WTC11 (cell line): ENCODE measurements around the gene SMNDC1. TPM values are rescaled to one million over a fixed set of nuclear protein-coding genes. Genes with fewer than 3 reads are reported as not detected.

Experiments used
- ATAC-seq: fragments of 200-7000 bp; cut with Tn5 transposase; 2 replicates; pipeline ENCODE4 v1.10.0; 2021; ENCODE audit warnings: mild to moderate bottlenecking, moderate library complexity
- CTCF ChIA-PET: fragments of 300-600 bp; sonication (Branson Sonifier 250); formaldehyde crosslinking; loops from one replicate; lab custom pipeline; 2021; ENCODE audit warnings: antibody characterized with exemption; lab: Charles Lee
- POLR2A ChIA-PET: fragments of 350-600 bp; sonication (Branson Sonifier 250); formaldehyde crosslinking; loops from one replicate; lab custom pipeline; 2021; ENCODE audit warnings: antibody characterized with exemption; lab: Charles Lee
- DNase-seq: peaks from one replicate; pipeline ENCODE4 v3.0.0; 2021; ENCODE audit warnings: low spot score
- H3K27ac Mint-ChIP-seq: 2 replicates; pipeline ENCODE4 v1.8.0; 2021; ENCODE audit warnings: mixed read lengths
- H3K27me3 Mint-ChIP-seq: 2 replicates; pipeline ENCODE4 v1.8.0; 2021; ENCODE audit warnings: low read depth, mild to moderate bottlenecking, moderate library complexity, mixed read lengths
- H3K36me3 Mint-ChIP-seq: 2 replicates; pipeline ENCODE4 v1.8.0; 2021; ENCODE audit warnings: mixed read lengths
- H3K4me1 Mint-ChIP-seq: 2 replicates; pipeline ENCODE4 v1.8.0; 2022; ENCODE audit warnings: mixed read lengths
- H3K4me3 Mint-ChIP-seq: 2 replicates; pipeline ENCODE4 v1.8.0; 2021; ENCODE audit warnings: mild to moderate bottlenecking, moderate library complexity, mixed read lengths
- H3K9me3 Mint-ChIP-seq: 2 replicates; pipeline ENCODE4 v1.8.0; 2021; ENCODE audit warnings: mixed read lengths
- ATF1 ChIP-seq: sonication (generic); formaldehyde crosslinking; IDR thresholded peaks from 2 replicates; pipeline ENCODE4 v1.8.1; 2023; ENCODE audit warnings: mild to moderate bottlenecking, moderate library complexity, missing genetic modification reagents
- CBFB ChIP-seq: sonication (generic); formaldehyde crosslinking; IDR thresholded peaks from 2 replicates; pipeline ENCODE4 v1.8.1; 2022; ENCODE audit warnings: mild to moderate bottlenecking, low read depth, missing genetic modification reagents
- CREB1 ChIP-seq: sonication (generic); formaldehyde crosslinking; IDR thresholded peaks from 2 replicates; pipeline ENCODE4 v1.8.0; 2023; ENCODE audit warnings: mild to moderate bottlenecking, missing genetic modification reagents
- ESRRA ChIP-seq: sonication (generic); formaldehyde crosslinking; IDR thresholded peaks from 2 replicates; pipeline ENCODE4 v1.8.1; 2022; ENCODE audit warnings: mild to moderate bottlenecking, missing genetic modification reagents, borderline replicate concordance
- FOXK1 ChIP-seq: sonication (generic); formaldehyde crosslinking; IDR thresholded peaks from 2 replicates; pipeline ENCODE4 v1.8.0; 2022; ENCODE audit warnings: mild to moderate bottlenecking, moderate library complexity, missing genetic modification reagents
- GRHL2 ChIP-seq: fragments of 250-450 bp; sonication (Bioruptor Pico); IDR thresholded peaks from 2 replicates; pipeline ENCODE4 v1.8.0; 2022; ENCODE audit warnings: mild to moderate bottlenecking, moderate library complexity; ENCODE audit not compliant: insufficient replicate concordance, severe bottlenecking
- HMGA2 ChIP-seq: fragments of 250-450 bp; sonication (Bioruptor Pico); IDR thresholded peaks from 2 replicates; pipeline ENCODE4 v1.4.0; 2021; ENCODE audit warnings: mild to moderate bottlenecking, moderate library complexity
- MXD4 ChIP-seq: fragments of 250-450 bp; sonication (Bioruptor Pico); IDR thresholded peaks from 2 replicates; pipeline ENCODE4 v1.8.0; 2021; ENCODE audit warnings: mild to moderate bottlenecking, moderate library complexity, borderline replicate concordance
- NFE2L1 ChIP-seq: sonication (generic); formaldehyde crosslinking; IDR thresholded peaks from 2 replicates; pipeline ENCODE4 v1.8.1; 2023; ENCODE audit warnings: missing genetic modification reagents
- RORB ChIP-seq: fragments of 250-450 bp; sonication (Bioruptor Pico); IDR thresholded peaks from 2 replicates; pipeline ENCODE4 v1.9.0; 2021; ENCODE audit warnings: mild to moderate bottlenecking
- ZNF219 ChIP-seq: sonication (generic); formaldehyde crosslinking; IDR thresholded peaks from 2 replicates; pipeline ENCODE4 v1.8.0; 2023; ENCODE audit warnings: missing genetic modification reagents, mild to moderate bottlenecking, borderline replicate concordance
- ZNF263 ChIP-seq: sonication (generic); formaldehyde crosslinking; IDR thresholded peaks from 2 replicates; pipeline ENCODE4 v1.8.1; 2022; ENCODE audit warnings: low read depth, mild to moderate bottlenecking, moderate library complexity, missing genetic modification reagents
- total RNA-seq: library from RNA; stranded (reverse); gene quantifications from 3 replicates; pipeline ENCODE4 v1.2.3, GENCODE V29; 2021
- TF ChIP-seq, protein P1 (sequence below): sonication (generic); formaldehyde crosslinking; IDR thresholded peaks from 2 replicates; pipeline ENCODE4 v1.8.1; 2022; ENCODE audit warnings: low read depth, missing genetic modification reagents, borderline replicate concordance
- TF ChIP-seq, protein P2 (sequence below): sonication (generic); formaldehyde crosslinking; IDR thresholded peaks from 2 replicates; pipeline ENCODE4 v1.8.0; 2022; ENCODE audit warnings: mild to moderate bottlenecking, missing genetic modification reagents
- TF ChIP-seq, protein P3 (sequence below): sonication (generic); formaldehyde crosslinking; IDR thresholded peaks from 2 replicates; pipeline ENCODE4 v1.8.1; 2023; ENCODE audit warnings: mild to moderate bottlenecking, moderate library complexity, missing genetic modification reagents
- TF ChIP-seq, protein P4 (sequence below): fragments of 200-600 bp; IDR thresholded peaks from 2 replicates; pipeline ENCODE4 v1.8.0; 2022; ENCODE audit warnings: antibody characterized with exemption
- TF ChIP-seq, protein P5 (sequence below): sonication (generic); formaldehyde crosslinking; IDR thresholded peaks from 2 replicates; pipeline ENCODE4 v1.8.1; 2023; ENCODE audit warnings: mild to moderate bottlenecking, missing genetic modification reagents
- TF ChIP-seq, protein P6 (sequence below): sonication (generic); formaldehyde crosslinking; IDR thresholded peaks from 2 replicates; pipeline ENCODE4 v1.8.0; 2023; ENCODE audit warnings: missing genetic modification reagents
- TF ChIP-seq, protein P7 (sequence below): sonication (generic); formaldehyde crosslinking; IDR thresholded peaks from 2 replicates; pipeline ENCODE4 v1.8.1; 2022; ENCODE audit warnings: mild to moderate bottlenecking, moderate library complexity, missing genetic modification reagents
- TF ChIP-seq, protein P8 (sequence below): fragments of 250-450 bp; sonication (Bioruptor Pico); IDR thresholded peaks from 2 replicates; pipeline ENCODE4 v1.9.0; 2021; ENCODE audit warnings: moderate library complexity, mild to moderate bottlenecking, inconsistent platforms, borderline replicate concordance
- TF ChIP-seq, protein P9 (sequence below): sonication (generic); formaldehyde crosslinking; conservative IDR thresholded peaks from 2 replicates; pipeline ENCODE4 v1.8.1; 2022; ENCODE audit warnings: mild to moderate bottlenecking, missing genetic modification reagents

SMNDC1 gene
- total RNA-seq, 1 experiment from 2014 or later = 55.9 TPM

DNA sequence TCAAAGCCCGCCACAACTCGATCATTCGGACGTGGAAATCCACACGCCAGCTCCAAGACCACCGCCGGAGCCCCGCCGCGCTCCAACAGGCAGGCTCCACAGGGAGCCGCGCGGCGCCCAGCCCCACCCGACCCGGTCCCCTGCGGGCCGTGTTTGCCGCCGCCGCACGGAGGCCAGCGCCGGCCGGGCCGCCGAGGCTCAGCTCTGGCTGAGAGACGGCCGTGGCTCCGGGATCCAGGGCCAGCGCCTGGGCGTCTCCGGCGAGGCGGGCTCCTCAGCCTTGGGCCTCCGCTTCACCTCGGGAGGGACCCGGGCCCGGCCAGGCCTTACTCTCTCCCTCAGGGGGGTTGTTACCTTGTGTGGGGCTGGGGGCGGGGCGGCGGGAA lies 333 bp downstream of the SMNDC1 start (continued):
- TF ChIP-seq, protein P1, sequence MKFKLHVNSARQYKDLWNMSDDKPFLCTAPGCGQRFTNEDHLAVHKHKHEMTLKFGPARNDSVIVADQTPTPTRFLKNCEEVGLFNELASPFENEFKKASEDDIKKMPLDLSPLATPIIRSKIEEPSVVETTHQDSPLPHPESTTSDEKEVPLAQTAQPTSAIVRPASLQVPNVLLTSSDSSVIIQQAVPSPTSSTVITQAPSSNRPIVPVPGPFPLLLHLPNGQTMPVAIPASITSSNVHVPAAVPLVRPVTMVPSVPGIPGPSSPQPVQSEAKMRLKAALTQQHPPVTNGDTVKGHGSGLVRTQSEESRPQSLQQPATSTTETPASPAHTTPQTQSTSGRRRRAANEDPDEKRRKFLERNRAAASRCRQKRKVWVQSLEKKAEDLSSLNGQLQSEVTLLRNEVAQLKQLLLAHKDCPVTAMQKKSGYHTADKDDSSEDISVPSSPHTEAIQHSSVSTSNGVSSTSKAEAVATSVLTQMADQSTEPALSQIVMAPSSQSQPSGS (CRISPR knock-in tag) = no peak
- TF ChIP-seq, protein P2, sequence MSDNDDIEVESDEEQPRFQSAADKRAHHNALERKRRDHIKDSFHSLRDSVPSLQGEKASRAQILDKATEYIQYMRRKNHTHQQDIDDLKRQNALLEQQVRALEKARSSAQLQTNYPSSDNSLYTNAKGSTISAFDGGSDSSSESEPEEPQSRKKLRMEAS = 0 out of 2 replicates have a peak, but pooled peaks have one; percentile 6
- TF ChIP-seq, all 79 proteins: peak for 3

DNA sequence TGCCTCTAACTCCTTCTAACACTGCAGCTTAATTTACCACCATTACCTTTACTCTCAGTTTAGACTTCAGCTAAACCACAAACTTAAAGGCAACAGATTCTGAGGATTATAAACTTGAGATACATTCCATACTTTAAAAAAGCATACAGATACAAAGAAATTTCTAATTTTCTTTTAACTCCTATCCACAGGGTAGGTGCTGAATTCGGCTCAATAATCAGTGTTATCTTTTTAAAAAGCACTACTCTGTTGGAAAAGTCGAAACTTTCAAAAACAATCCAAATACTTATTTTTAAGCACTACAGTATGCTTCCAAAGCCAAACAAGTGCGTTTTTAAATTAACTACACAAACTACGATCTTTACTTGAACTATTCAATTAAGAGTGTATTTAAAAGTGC lies 1.0 kb downstream of the SMNDC1 start:
- ChIA-PET CTCF (interaction anchor here (2.9 kb wide), 1 partner anchor 243 kb away, joined by 18 read pairs; no protein-coding TSS in a partner anchor), POLR2A (interaction anchor here (0.6 to 1.9 kb wide), 2 partner anchors 29 to 297 kb away, joined by 4 to 8 read pairs; no protein-coding TSS in a partner anchor)
- DNase-seq (no peak), ATAC-seq (no peak)
- Mint-ChIP-seq H3K4me3 (peak overlapping the region; percentile 95), H3K36me3 (peaks cover 45% of the 10 kb centered on the region), H3K9me3 (no peaks in the 10 kb centered on the region), H3K27ac (peak overlapping the region; percentile 95), H3K4me1 (peaks cover 32% of the 10 kb centered on the region), H3K27me3 (no peaks in the 10 kb centered on the region)
- TF ChIP-seq GRHL2 = no peak
- TF ChIP-seq NFE2L1 = no peak
- no peak for TF ChIP-seq FOXK1 (CRISPR knock-in tag)
- TF ChIP-seq, protein P3, sequence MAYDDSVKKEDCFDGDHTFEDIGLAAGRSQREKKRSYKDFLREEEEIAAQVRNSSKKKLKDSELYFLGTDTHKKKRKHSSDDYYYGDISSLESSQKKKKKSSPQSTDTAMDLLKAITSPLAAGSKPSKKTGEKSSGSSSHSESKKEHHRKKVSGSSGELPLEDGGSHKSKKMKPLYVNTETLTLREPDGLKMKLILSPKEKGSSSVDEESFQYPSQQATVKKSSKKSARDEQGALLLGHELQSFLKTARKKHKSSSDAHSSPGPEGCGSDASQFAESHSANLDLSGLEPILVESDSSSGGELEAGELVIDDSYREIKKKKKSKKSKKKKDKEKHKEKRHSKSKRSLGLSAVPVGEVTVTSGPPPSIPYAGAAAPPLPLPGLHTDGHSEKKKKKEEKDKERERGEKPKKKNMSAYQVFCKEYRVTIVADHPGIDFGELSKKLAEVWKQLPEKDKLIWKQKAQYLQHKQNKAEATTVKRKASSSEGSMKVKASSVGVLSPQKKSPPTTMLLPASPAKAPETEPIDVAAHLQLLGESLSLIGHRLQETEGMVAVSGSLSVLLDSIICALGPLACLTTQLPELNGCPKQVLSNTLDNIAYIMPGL (CRISPR knock-in tag) = no peak
- no peak for TF ChIP-seq ZNF219 (CRISPR knock-in tag)
- no peak for TF ChIP-seq ZNF263

DNA sequence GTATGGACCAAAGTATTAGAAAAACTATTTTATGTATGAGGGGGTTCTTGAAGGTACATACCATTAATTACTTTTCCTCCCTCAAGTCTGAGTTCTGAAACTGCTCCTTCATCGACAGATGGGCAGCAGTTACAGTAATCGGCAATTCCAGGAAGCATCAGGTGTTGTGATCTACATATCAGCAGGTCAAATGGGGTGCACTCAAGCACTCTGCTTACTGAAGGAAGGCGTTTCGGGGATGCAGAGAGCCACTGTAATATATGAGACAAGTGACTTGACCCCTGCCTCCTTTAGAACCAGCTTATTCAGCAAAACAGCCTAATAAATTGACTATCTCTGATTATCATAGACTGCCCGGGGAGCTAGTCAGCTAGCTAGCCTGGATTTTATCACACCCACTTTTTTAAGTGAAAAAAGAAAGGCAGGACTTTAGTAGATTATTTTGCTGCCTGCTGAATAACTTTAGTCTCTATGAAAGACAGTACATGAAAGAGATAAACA lies 4.2 kb downstream of the SMNDC1 start:
- DNase-seq (no peak), ATAC-seq (no peak)
- peaks cover 75% of the 10 kb centered on the region for H3K36me3 Mint-ChIP-seq
- H3K9me3 Mint-ChIP-seq = no peaks in the 10 kb centered on the region
- ChIA-PET POLR2A (no interaction called here), CTCF (no interaction called here)
- no peak overlapping the region for H3K27ac Mint-ChIP-seq
- H3K27me3 Mint-ChIP-seq = no peaks in the 10 kb centered on the region
- TF ChIP-seq RORB (CRISPR knock-in tag) (no peak), CBFB (CRISPR knock-in tag) (no peak), ATF1 (no peak), CREB1 (CRISPR knock-in tag) (no peak), ESRRA (no peak), HMGA2 (CRISPR knock-in tag) (no peak), MXD4 (CRISPR knock-in tag) (no peak), FOXK1 (CRISPR knock-in tag) (no peak)
- TF ChIP-seq, protein P4, sequence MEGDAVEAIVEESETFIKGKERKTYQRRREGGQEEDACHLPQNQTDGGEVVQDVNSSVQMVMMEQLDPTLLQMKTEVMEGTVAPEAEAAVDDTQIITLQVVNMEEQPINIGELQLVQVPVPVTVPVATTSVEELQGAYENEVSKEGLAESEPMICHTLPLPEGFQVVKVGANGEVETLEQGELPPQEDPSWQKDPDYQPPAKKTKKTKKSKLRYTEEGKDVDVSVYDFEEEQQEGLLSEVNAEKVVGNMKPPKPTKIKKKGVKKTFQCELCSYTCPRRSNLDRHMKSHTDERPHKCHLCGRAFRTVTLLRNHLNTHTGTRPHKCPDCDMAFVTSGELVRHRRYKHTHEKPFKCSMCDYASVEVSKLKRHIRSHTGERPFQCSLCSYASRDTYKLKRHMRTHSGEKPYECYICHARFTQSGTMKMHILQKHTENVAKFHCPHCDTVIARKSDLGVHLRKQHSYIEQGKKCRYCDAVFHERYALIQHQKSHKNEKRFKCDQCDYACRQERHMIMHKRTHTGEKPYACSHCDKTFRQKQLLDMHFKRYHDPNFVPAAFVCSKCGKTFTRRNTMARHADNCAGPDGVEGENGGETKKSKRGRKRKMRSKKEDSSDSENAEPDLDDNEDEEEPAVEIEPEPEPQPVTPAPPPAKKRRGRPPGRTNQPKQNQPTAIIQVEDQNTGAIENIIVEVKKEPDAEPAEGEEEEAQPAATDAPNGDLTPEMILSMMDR = no peak
- TF ChIP-seq, protein P5, sequence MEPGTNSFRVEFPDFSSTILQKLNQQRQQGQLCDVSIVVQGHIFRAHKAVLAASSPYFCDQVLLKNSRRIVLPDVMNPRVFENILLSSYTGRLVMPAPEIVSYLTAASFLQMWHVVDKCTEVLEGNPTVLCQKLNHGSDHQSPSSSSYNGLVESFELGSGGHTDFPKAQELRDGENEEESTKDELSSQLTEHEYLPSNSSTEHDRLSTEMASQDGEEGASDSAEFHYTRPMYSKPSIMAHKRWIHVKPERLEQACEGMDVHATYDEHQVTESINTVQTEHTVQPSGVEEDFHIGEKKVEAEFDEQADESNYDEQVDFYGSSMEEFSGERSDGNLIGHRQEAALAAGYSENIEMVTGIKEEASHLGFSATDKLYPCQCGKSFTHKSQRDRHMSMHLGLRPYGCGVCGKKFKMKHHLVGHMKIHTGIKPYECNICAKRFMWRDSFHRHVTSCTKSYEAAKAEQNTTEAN (CRISPR knock-in tag) = no peak
- TF ChIP-seq, protein P6, sequence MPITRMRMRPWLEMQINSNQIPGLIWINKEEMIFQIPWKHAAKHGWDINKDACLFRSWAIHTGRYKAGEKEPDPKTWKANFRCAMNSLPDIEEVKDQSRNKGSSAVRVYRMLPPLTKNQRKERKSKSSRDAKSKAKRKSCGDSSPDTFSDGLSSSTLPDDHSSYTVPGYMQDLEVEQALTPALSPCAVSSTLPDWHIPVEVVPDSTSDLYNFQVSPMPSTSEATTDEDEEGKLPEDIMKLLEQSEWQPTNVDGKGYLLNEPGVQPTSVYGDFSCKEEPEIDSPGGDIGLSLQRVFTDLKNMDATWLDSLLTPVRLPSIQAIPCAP (CRISPR knock-in tag) = no peak
- TF ChIP-seq, protein P7, sequence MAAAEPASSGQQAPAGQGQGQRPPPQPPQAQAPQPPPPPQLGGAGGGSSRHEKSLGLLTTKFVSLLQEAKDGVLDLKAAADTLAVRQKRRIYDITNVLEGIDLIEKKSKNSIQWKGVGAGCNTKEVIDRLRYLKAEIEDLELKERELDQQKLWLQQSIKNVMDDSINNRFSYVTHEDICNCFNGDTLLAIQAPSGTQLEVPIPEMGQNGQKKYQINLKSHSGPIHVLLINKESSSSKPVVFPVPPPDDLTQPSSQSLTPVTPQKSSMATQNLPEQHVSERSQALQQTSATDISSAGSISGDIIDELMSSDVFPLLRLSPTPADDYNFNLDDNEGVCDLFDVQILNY (CRISPR knock-in tag) = no peak
- TF ChIP-seq, protein P8, sequence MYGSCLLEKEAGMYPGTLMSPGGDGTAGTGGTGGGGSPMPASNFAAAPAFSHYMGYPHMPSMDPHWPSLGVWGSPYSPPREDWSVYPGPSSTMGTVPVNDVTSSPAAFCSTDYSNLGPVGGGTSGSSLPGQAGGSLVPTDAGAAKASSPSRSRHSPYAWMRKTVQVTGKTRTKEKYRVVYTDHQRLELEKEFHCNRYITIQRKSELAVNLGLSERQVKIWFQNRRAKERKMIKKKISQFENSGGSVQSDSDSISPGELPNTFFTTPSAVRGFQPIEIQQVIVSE (CRISPR knock-in tag) = no peak
- TF ChIP-seq, protein P9, sequence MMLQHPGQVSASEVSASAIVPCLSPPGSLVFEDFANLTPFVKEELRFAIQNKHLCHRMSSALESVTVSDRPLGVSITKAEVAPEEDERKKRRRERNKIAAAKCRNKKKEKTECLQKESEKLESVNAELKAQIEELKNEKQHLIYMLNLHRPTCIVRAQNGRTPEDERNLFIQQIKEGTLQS (CRISPR knock-in tag) = no peak
- no peak overlapping the region for H3K4me3 Mint-ChIP-seq
- peaks cover 31% of the 10 kb centered on the region for H3K4me1 Mint-ChIP-seq
